Activated effector memory CD4-positive, alpha-beta T cell treated with Interleukin-2 at 50 U/mL for 16 hours (primary cell): ENCODE data around the gene UBAC2.

Experiments
- DNase-seq: peaks from one replicate; pipeline ENCODE4 v3.0.0-alpha.2; 2020

Gene UBAC2

GRCh38 chr13:99200432-99201167 lies at the start of gene UBAC2:
Gene UBAC2 (plus strand): TSS chr13:99200854. CDS start chr13:99200909, 55 bp downstream.
- peak; percentile 95 for DNase-seq

- no peak for DNase-seq
Observed at GRCh38 chr13:99151516-99151915, 49.1 kb upstream of the UBAC2 start.

GRCh38 chr13:99153219-99153618 lies 47.4 kb upstream of the UBAC2 start:
- no peak for DNase-seq

GRCh38 chr13:99154064-99154463 lies 46.6 kb upstream of the UBAC2 start:
- no peak for DNase-seq

- no peak for DNase-seq
Observed at GRCh38 chr13:99155821-99156220, 44.8 kb upstream of the UBAC2 start.

- DNase-seq, result no peak
Observed at GRCh38 chr13:99157046-99157445, 43.6 kb upstream of the UBAC2 start.

GRCh38 chr13:99158846-99159245 lies 41.8 kb upstream of the UBAC2 start:
- no peak for DNase-seq

GRCh38 chr13:99159331-99160061 lies 41.2 kb upstream of the UBAC2 start:
- DNase-seq, result no peak

GRCh38 chr13:99160415-99160814 lies 40.2 kb upstream of the UBAC2 start:
- no peak for DNase-seq

GRCh38 chr13:99161512-99161911 lies 39.1 kb upstream of the UBAC2 start:
- no peak for DNase-seq

GRCh38 chr13:99162567-99163361 lies 37.9 kb upstream of the UBAC2 start:
- no peak for DNase-seq

GRCh38 chr13:99164226-99164625 lies 36.4 kb upstream of the UBAC2 start:
- DNase-seq, result no peak

GRCh38 chr13:99165753-99166587 lies 34.7 kb upstream of the UBAC2 start:
- DNase-seq, result no peak

GRCh38 chr13:99172951-99173350 lies 27.7 kb upstream of the UBAC2 start:
- no peak for DNase-seq

GRCh38 chr13:99173606-99174005 lies 27.0 kb upstream of the UBAC2 start:
- DNase-seq, result no peak

GRCh38 chr13:99174533-99175100 lies 26.0 kb upstream of the UBAC2 start:
- no peak for DNase-seq

- DNase-seq, result peak; percentile 61
Observed at GRCh38 chr13:99176309-99177276, 24.1 kb upstream of the UBAC2 start.

- no peak for DNase-seq
Observed at GRCh38 chr13:99178636-99179035, 22.0 kb upstream of the UBAC2 start.

- no peak for DNase-seq
Observed at GRCh38 chr13:99179460-99179859, 21.2 kb upstream of the UBAC2 start.

- DNase-seq, result no peak
Observed at GRCh38 chr13:99182439-99182838, 18.2 kb upstream of the UBAC2 start.

- no peak for DNase-seq
Observed at GRCh38 chr13:99185606-99186005, 15.0 kb upstream of the UBAC2 start.
